Measurements from ENCODE around the gene ZNF175. TPM values are rescaled to one million over a fixed set of nuclear protein-coding genes. Genes with fewer than 3 reads are reported as not detected.

The ZNF175 gene
- polyA plus RNA-seq, 4 donors = 16.6 to 19.8 (median 18.3) TPM

GRCh38 chr19:51587264-51588191, 16.4 kb downstream of the ZNF175 start:
- DNase-seq (ENCODE audit: low read depth in 4 of 4, low spot score in 3 of 4) = no peak

- DNase-seq (ENCODE audit: low read depth in 4 of 4, low spot score in 3 of 4) = no peak
These were observed 18.4 kb downstream of the ZNF175 start for GRCh38 chr19:51589511-51589910.

GRCh38 chr19:51590441-51590840, 19.4 kb downstream of the ZNF175 start:
- no peak for DNase-seq (ENCODE audit: low read depth in 4 of 4, low spot score in 3 of 4)

GRCh38 chr19:51592521-51592920, 21.4 kb downstream of the ZNF175 start:
- no peak for DNase-seq (ENCODE audit: low read depth in 4 of 4, low spot score in 3 of 4)

- no peak for DNase-seq (ENCODE audit: low read depth in 4 of 4, low spot score in 3 of 4)
These were observed 22.2 kb downstream of the ZNF175 start for GRCh38 chr19:51593138-51593890.

- peak; percentile 89 to 94 (median 93) for DNase-seq (ENCODE audit: low read depth in 4 of 4, low spot score in 3 of 4)
These were observed 23.1 kb downstream of the ZNF175 start for GRCh38 chr19:51593969-51594773.

GRCh38 chr19:51594774-51595109, 23.7 kb downstream of the ZNF175 start:
- no peak for DNase-seq (ENCODE audit: low read depth in 4 of 4, low spot score in 3 of 4)

- no peak for DNase-seq (ENCODE audit: low read depth in 4 of 4, low spot score in 3 of 4)
These were observed 24.4 kb downstream of the ZNF175 start for GRCh38 chr19:51595190-51596175.

- no peak for DNase-seq (ENCODE audit: low read depth in 4 of 4, low spot score in 3 of 4)
These were observed 27.3 kb downstream of the ZNF175 start for GRCh38 chr19:51598159-51598915.

- DNase-seq (ENCODE audit: low read depth in 4 of 4, low spot score in 3 of 4) = no peak
These were observed 28.0 kb downstream of the ZNF175 start for GRCh38 chr19:51599084-51599483.

- DNase-seq (ENCODE audit: low read depth in 4 of 4, low spot score in 3 of 4) = no peak
These were observed 30.0 kb downstream of the ZNF175 start for GRCh38 chr19:51600940-51601580.

- no peak for DNase-seq (ENCODE audit: low read depth in 4 of 4, low spot score in 3 of 4)
These were observed 31.2 kb downstream of the ZNF175 start for GRCh38 chr19:51602189-51602854.

- DNase-seq (ENCODE audit: low read depth in 4 of 4, low spot score in 3 of 4) = no peak
These were observed 36.0 kb downstream of the ZNF175 start for GRCh38 chr19:51607077-51607476.

- DNase-seq (ENCODE audit: low read depth in 4 of 4, low spot score in 3 of 4) = peak; percentile 21 to 62 (median 36)
These were observed 37.0 kb downstream of the ZNF175 start for GRCh38 chr19:51607920-51608562.

GRCh38 chr19:51610576-51610975, 39.5 kb downstream of the ZNF175 start:
- no peak for DNase-seq (ENCODE audit: low read depth in 4 of 4, low spot score in 3 of 4)

GRCh38 chr19:51614789-51615188, 43.7 kb downstream of the ZNF175 start:
- no peak for DNase-seq (ENCODE audit: low read depth in 4 of 4, low spot score in 3 of 4)

GRCh38 chr19:51615991-51616390, 44.9 kb downstream of the ZNF175 start:
- DNase-seq (ENCODE audit: low read depth in 4 of 4, low spot score in 3 of 4) = no peak
